ENCODE measurements around the gene ABCA13. TPM values are rescaled to one million over a fixed set of nuclear protein-coding genes. Genes with fewer than 3 reads are reported as not detected.

The ABCA13 gene
- total RNA-seq, 1 experiment from 2014 or later: not detected

DNA sequence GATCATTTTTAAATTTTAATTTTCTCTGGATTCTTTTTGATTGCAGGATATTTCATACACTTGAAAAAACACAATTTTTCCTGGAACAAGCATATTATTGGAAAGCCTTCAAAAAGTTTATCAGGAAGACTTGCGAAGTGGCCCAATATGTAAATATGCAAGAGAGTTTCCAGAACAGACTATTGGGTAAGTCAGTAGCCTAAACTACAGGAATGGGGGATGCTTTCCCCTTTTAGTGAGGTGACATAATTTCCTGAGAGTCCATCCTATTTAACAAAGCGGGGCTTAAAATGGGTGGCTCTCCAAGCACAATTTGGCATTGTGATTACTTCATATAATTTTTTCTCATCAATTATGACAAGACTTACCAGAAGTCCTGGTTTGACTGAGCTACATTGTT lies 77.9 kb downstream of the ABCA13 start:
- Histone ChIP-seq H3K27me3 (ENCODE audit: insufficient read depth, low read length) (peaks cover 25% of the 10 kb centered on the region), H3K9me2 (ENCODE audit: insufficient read depth) (no peaks in the 10 kb centered on the region), H3K36me3 (ENCODE audit: control insufficient read depth in 1 of 2, insufficient read depth in 2 of 2, low read length in 2 of 2) (no peaks in the 10 kb centered on the region), H3K4me1 (ENCODE audit: control insufficient read depth in 1 of 2, insufficient read depth in 2 of 2, low read length in 2 of 2) (no peaks in the 10 kb centered on the region), H3K4me3 (replicated peaks in 1 of 2; ENCODE audit: low read depth in 1 of 2, low read length in 2 of 2) (no peak overlapping the region), H3K9ac (ENCODE audit: low read length) (no peak overlapping the region), H3K9me3 (ENCODE audit: control insufficient read depth in 1 of 2, insufficient read depth in 1 of 2, low read depth in 1 of 2, low read length in 2 of 2) (no peaks in the 10 kb centered on the region), H3K4me2 (ENCODE audit: low read length) (no peak overlapping the region), H2AFZ (ENCODE audit: low read depth, low read length, poor library complexity, severe bottlenecking) (no peak overlapping the region), H3K27ac (ENCODE audit: low read depth, low read length) (no peak overlapping the region), H4K20me1 (ENCODE audit: insufficient read depth) (no peaks in the 10 kb centered on the region), H3K79me2 (ENCODE audit: insufficient read depth, low read length) (no peaks in the 10 kb centered on the region)
- intact Hi-C loops (cut with micrococcal nuclease): loop anchor here (5.0 kb wide), 1 partner anchor 48 kb away; no protein-coding TSS in a partner anchor
- ATAC-seq (no peak), DNase-seq (ENCODE audit: low read depth, low spot score) (no peak)
- ChIA-PET RAD21 (ENCODE audit: low non-redundant PET in 1 of 2, low total read pairs in 2 of 2, uncharacterized antibody in 2 of 2, unreplicated experiment in 2 of 2) (no interaction called here), POLR2A (no interaction called here), CTCF (no interaction called here)
- TF ChIP-seq, protein P1, sequence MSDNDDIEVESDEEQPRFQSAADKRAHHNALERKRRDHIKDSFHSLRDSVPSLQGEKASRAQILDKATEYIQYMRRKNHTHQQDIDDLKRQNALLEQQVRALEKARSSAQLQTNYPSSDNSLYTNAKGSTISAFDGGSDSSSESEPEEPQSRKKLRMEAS (IDR thresholded peaks at IDR 0.05): no peak
- TF ChIP-seq EGR1 (IDR thresholded peaks at IDR 0.05; ENCODE audit: low read depth) (no peak), ZNF274 (IDR thresholded peaks at IDR 0.05; ENCODE audit: low read depth, low read length) (no peak), YY1 (IDR thresholded peaks at IDR 0.05; ENCODE audit: extremely low read depth, insufficient replicate concordance, low read depth, low read length) (no peak), SP1 (IDR thresholded peaks at IDR 0.05; ENCODE audit: low read depth) (no peak), POLR2AphosphoS5 (IDR thresholded peaks at IDR 0.05; ENCODE audit: low read depth, low read length) (no peak), SIN3A (IDR thresholded peaks at IDR 0.05; ENCODE audit: low read depth) (no peak), SRF (IDR thresholded peaks at IDR 0.05; ENCODE audit: low read depth) (no peak), FOSL1 (IDR thresholded peaks at IDR 0.05; ENCODE audit: low read depth) (no peak), TCF7L2 (IDR thresholded peaks at IDR 0.05; ENCODE audit: borderline replicate concordance, extremely low read depth, insufficient read depth, insufficient read length) (no peak), EZH2 (IDR thresholded peaks at IDR 0.05) (no peak), ELF1 (IDR thresholded peaks at IDR 0.05; ENCODE audit: borderline replicate concordance, low read depth) (no peak), EZH2phosphoT487 (IDR thresholded peaks at IDR 0.05; ENCODE audit: borderline replicate concordance) (no peak), CEBPB (IDR thresholded peaks at IDR 0.05; ENCODE audit: low read depth) (no peak), JUND (IDR thresholded peaks at IDR 0.05) (no peak)
- TF ChIP-seq, protein P2, sequence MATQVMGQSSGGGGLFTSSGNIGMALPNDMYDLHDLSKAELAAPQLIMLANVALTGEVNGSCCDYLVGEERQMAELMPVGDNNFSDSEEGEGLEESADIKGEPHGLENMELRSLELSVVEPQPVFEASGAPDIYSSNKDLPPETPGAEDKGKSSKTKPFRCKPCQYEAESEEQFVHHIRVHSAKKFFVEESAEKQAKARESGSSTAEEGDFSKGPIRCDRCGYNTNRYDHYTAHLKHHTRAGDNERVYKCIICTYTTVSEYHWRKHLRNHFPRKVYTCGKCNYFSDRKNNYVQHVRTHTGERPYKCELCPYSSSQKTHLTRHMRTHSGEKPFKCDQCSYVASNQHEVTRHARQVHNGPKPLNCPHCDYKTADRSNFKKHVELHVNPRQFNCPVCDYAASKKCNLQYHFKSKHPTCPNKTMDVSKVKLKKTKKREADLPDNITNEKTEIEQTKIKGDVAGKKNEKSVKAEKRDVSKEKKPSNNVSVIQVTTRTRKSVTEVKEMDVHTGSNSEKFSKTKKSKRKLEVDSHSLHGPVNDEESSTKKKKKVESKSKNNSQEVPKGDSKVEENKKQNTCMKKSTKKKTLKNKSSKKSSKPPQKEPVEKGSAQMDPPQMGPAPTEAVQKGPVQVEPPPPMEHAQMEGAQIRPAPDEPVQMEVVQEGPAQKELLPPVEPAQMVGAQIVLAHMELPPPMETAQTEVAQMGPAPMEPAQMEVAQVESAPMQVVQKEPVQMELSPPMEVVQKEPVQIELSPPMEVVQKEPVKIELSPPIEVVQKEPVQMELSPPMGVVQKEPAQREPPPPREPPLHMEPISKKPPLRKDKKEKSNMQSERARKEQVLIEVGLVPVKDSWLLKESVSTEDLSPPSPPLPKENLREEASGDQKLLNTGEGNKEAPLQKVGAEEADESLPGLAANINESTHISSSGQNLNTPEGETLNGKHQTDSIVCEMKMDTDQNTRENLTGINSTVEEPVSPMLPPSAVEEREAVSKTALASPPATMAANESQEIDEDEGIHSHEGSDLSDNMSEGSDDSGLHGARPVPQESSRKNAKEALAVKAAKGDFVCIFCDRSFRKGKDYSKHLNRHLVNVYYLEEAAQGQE (IDR thresholded peaks at IDR 0.05; ENCODE audit: low read depth): no peak
- TF ChIP-seq, protein P3, sequence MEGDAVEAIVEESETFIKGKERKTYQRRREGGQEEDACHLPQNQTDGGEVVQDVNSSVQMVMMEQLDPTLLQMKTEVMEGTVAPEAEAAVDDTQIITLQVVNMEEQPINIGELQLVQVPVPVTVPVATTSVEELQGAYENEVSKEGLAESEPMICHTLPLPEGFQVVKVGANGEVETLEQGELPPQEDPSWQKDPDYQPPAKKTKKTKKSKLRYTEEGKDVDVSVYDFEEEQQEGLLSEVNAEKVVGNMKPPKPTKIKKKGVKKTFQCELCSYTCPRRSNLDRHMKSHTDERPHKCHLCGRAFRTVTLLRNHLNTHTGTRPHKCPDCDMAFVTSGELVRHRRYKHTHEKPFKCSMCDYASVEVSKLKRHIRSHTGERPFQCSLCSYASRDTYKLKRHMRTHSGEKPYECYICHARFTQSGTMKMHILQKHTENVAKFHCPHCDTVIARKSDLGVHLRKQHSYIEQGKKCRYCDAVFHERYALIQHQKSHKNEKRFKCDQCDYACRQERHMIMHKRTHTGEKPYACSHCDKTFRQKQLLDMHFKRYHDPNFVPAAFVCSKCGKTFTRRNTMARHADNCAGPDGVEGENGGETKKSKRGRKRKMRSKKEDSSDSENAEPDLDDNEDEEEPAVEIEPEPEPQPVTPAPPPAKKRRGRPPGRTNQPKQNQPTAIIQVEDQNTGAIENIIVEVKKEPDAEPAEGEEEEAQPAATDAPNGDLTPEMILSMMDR (IDR thresholded peaks at IDR 0.05 in 2 of 3, conservative IDR thresholded peaks at IDR 0.05 in 1 of 3; ENCODE audit: borderline replicate concordance in 1 of 3, insufficient read depth in 1 of 3, low read depth in 2 of 3, low read length in 2 of 3): no peak
- TF ChIP-seq, protein P4, sequence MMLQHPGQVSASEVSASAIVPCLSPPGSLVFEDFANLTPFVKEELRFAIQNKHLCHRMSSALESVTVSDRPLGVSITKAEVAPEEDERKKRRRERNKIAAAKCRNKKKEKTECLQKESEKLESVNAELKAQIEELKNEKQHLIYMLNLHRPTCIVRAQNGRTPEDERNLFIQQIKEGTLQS (IDR thresholded peaks at IDR 0.05): no peak
- BruUV-seq (replicated peaks): no TSS peak
